ENCODE results near the gene SPTSSB.

Gene SPTSSB

DNA sequence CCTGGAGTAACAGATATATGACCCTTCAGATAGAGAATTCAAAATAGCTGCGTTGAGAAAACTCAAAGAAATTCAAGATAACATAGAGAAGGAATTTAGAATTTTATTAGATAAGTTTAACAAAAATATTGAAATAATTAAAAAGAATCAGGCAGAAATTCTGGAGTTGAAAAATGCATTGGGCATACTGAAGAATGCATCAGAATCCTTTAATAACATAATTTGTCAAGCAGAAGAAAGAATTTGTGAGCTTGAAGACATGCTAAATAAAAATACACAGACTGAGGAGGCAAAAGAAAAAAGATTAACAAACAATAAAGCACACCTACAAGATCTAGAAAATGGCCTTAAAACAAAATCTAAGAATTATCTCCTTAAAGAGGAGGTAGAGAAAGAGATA is 50.5 kb downstream of the SPTSSB start:
- Mint-ChIP-seq H3K27ac (no peak overlapping the region), H3K36me3 (ENCODE audit: low read depth) (no peaks in the 10 kb centered on the region), H3K9me3 (peaks cover 23% of the 10 kb centered on the region), H3K27me3 (ENCODE audit: low read depth, poor library complexity) (peaks cover 11% of the 10 kb centered on the region), H3K4me3 (no peak overlapping the region), H3K4me1 (no peaks in the 10 kb centered on the region)
- TF ChIP-seq, protein P1, sequence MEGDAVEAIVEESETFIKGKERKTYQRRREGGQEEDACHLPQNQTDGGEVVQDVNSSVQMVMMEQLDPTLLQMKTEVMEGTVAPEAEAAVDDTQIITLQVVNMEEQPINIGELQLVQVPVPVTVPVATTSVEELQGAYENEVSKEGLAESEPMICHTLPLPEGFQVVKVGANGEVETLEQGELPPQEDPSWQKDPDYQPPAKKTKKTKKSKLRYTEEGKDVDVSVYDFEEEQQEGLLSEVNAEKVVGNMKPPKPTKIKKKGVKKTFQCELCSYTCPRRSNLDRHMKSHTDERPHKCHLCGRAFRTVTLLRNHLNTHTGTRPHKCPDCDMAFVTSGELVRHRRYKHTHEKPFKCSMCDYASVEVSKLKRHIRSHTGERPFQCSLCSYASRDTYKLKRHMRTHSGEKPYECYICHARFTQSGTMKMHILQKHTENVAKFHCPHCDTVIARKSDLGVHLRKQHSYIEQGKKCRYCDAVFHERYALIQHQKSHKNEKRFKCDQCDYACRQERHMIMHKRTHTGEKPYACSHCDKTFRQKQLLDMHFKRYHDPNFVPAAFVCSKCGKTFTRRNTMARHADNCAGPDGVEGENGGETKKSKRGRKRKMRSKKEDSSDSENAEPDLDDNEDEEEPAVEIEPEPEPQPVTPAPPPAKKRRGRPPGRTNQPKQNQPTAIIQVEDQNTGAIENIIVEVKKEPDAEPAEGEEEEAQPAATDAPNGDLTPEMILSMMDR (IDR thresholded peaks at IDR 0.05), result no peak
- no peak for DNase-seq

DNA sequence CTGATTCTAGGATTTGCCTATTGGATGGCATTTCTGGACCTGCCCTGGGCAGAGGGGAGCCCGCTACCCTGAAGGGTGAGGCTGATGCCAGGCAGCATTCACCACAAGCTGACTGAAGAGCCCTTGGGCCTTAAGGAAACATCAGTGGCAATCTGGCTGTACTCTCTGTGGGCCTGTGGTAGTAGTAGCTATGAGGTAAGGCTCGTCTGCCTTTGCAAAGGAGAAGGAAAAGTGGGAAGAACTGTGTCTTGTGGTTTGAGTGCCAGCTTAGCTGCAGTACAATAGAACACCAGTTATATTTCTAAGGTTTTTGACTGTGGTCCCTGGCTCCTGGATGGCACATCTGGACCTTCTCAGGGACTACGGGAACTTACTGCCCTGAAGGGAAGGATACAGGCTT is 51.5 kb downstream of the SPTSSB start:
- no peak overlapping the region for H3K27ac Mint-ChIP-seq
- peaks cover 23% of the 10 kb centered on the region for H3K9me3 Mint-ChIP-seq
- H3K36me3 Mint-ChIP-seq (ENCODE audit: low read depth), result no peaks in the 10 kb centered on the region
- DNase-seq, result no peak
- TF ChIP-seq, protein P1 (IDR thresholded peaks at IDR 0.05), result no peak
- no peak overlapping the region for H3K4me3 Mint-ChIP-seq
- no peaks in the 10 kb centered on the region for H3K4me1 Mint-ChIP-seq
- peaks cover 11% of the 10 kb centered on the region for H3K27me3 Mint-ChIP-seq (ENCODE audit: low read depth, poor library complexity)

GRCh38 chr3:161317077-161317476 is 54.2 kb downstream of the SPTSSB start:
- TF ChIP-seq, protein P1 (IDR thresholded peaks at IDR 0.05), result no peak
- no peaks in the 10 kb centered on the region for H3K4me1 Mint-ChIP-seq
- no peak overlapping the region for H3K4me3 Mint-ChIP-seq
- H3K36me3 Mint-ChIP-seq (ENCODE audit: low read depth), result no peaks in the 10 kb centered on the region
- H3K27me3 Mint-ChIP-seq (ENCODE audit: low read depth, poor library complexity), result peaks cover 7% of the 10 kb centered on the region
- H3K27ac Mint-ChIP-seq, result no peak overlapping the region
- no peak for DNase-seq
- H3K9me3 Mint-ChIP-seq, result peaks cover 23% of the 10 kb centered on the region

DNA sequence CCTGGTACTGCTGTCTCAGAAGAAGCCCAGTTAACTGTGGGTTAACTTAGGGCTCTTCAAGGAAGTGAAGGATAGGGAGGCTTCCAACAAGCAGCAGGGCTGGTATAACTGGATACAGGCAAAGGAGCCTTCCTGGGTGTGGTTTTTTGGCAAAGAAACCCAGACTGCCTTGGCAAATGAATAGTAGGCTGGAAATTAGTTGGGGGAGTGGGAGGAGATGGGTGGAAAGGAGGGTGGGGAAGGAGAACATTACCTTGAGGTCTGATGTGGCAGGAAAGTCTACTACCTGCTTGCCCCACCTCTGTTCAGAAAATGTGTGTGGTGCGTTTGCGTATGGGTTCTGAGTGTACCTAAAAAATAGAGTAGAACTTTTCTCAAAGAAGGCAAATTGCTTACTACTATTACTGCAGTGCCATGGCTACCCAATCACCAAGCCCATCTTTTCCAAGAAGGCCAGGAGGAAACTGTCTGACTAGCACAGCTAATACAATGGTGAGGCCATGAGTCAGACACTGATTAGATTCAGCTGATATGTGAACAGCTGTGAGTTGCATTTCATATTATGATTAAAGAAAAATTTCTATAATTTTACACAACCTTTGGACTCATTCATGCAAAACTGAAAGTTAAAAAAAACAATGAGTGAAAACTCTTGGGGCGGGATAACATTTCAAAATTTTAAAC is 55.2 kb downstream of the SPTSSB start:
- Mint-ChIP-seq H3K27ac (no peak overlapping the region), H3K9me3 (peaks cover 16% of the 10 kb centered on the region), H3K4me3 (no peak overlapping the region), H3K4me1 (no peaks in the 10 kb centered on the region), H3K27me3 (ENCODE audit: low read depth, poor library complexity) (peaks cover 7% of the 10 kb centered on the region), H3K36me3 (ENCODE audit: low read depth) (no peaks in the 10 kb centered on the region)
- DNase-seq, result no peak
- TF ChIP-seq, protein P1 (IDR thresholded peaks at IDR 0.05), result no peak

GRCh38 chr3:161314836-161315395 is 56.4 kb downstream of the SPTSSB start:
- no peaks in the 10 kb centered on the region for H3K36me3 Mint-ChIP-seq (ENCODE audit: low read depth)
- H3K27ac Mint-ChIP-seq, result no peak overlapping the region
- H3K4me3 Mint-ChIP-seq, result no peak overlapping the region
- H3K4me1 Mint-ChIP-seq, result no peaks in the 10 kb centered on the region
- peaks cover 7% of the 10 kb centered on the region for H3K27me3 Mint-ChIP-seq (ENCODE audit: low read depth, poor library complexity)
- peaks cover 6% of the 10 kb centered on the region for H3K9me3 Mint-ChIP-seq
- TF ChIP-seq, protein P1 (IDR thresholded peaks at IDR 0.05), result no peak
- DNase-seq, result no peak

All from nephron progenitor cell (in vitro differentiated cells).